KOPT-K1 (cell line): Measurements from ENCODE around the gene CYP3A5.
"Not testable (repeated sequence)": the region's sequence is repeated elsewhere in the genome, so short reads cannot be mapped to it uniquely, and the experiment has no call there.

ENCODE experiments used
- H3K27ac ChIP-seq: fragments of 200-600 bp; sonication (generic); 2 replicates; pipeline ENCODE4 v1.5.1; 2016; ENCODE audit warnings: antibody characterized with exemption, mild to moderate bottlenecking, low read depth, low read length; ENCODE audit not compliant: poor library complexity, severe bottlenecking
- H3K36me3 ChIP-seq: fragments of 200-600 bp; sonication (generic); 2 replicates; pipeline ENCODE4 v1.5.1; 2017; ENCODE audit warnings: antibody characterized with exemption, mild to moderate bottlenecking, low read length, moderate library complexity; ENCODE audit not compliant: insufficient read depth
- H3K9me3 ChIP-seq: fragments of 200-600 bp; sonication (generic); 2 replicates; pipeline ENCODE4 v1.5.1; 2017; ENCODE audit warnings: antibody characterized with exemption, low read length, mild to moderate bottlenecking; ENCODE audit not compliant: insufficient read depth, poor library complexity, severe bottlenecking

CYP3A5 gene

GRCh38 chr7:99679400-99680191 is at the start of gene CYP3A5:
Gene CYP3A5, minus strand, starts transcription at chr7:99679996. Its CDS starts 100 bp downstream, at chr7:99679896.
- Histone ChIP-seq H3K9me3 (peaks cover 9% of the 10 kb centered on the region), H3K27ac (no peak within 1 kb of the TSS), H3K36me3 (no peaks in the 10 kb centered on the region)

GRCh38 chr7:99728615-99729014 is 48.8 kb upstream of the CYP3A5 start:
- H3K9me3 ChIP-seq, result no peaks in the 10 kb centered on the region
- H3K27ac ChIP-seq, result no peak overlapping the region
- H3K36me3 ChIP-seq, result no peaks in the 10 kb centered on the region

- not testable (repeated sequence) for H3K27ac ChIP-seq, H3K36me3 ChIP-seq, H3K9me3 ChIP-seq
These were observed 43.4 kb upstream of the CYP3A5 start for GRCh38 chr7:99723201-99723600.

GRCh38 chr7:99720800-99721595 is 41.2 kb upstream of the CYP3A5 start:
- no peaks in the 10 kb centered on the region for H3K36me3 ChIP-seq
- H3K9me3 ChIP-seq, result no peaks in the 10 kb centered on the region
- no peak overlapping the region for H3K27ac ChIP-seq

GRCh38 chr7:99719996-99720769 is 40.4 kb upstream of the CYP3A5 start:
- Histone ChIP-seq H3K9me3 (no peaks in the 10 kb centered on the region), H3K27ac (no peak overlapping the region), H3K36me3 (no peaks in the 10 kb centered on the region)

- Histone ChIP-seq H3K36me3 (no peaks in the 10 kb centered on the region), H3K9me3 (peaks cover 6% of the 10 kb centered on the region), H3K27ac (no peak overlapping the region)
These were observed 34.3 kb upstream of the CYP3A5 start for GRCh38 chr7:99713995-99714570.

- no peaks in the 10 kb centered on the region for H3K36me3 ChIP-seq
These were observed 30.2 kb upstream of the CYP3A5 start for GRCh38 chr7:99709838-99710578.

GRCh38 chr7:99709260-99709659 is 29.5 kb upstream of the CYP3A5 start:
- no peaks in the 10 kb centered on the region for H3K9me3 ChIP-seq
- no peak overlapping the region for H3K27ac ChIP-seq

More at GRCh38 chr7:99709838-99710578, 30.2 kb upstream of the CYP3A5 start:
- Histone ChIP-seq H3K27ac (no peak overlapping the region), H3K9me3 (peaks cover 5% of the 10 kb centered on the region)

GRCh38 chr7:99707096-99707495 is 27.3 kb upstream of the CYP3A5 start:
- no peaks in the 10 kb centered on the region for H3K9me3 ChIP-seq
- no peaks in the 10 kb centered on the region for H3K36me3 ChIP-seq
- H3K27ac ChIP-seq, result no peak overlapping the region

More at GRCh38 chr7:99709260-99709659, 29.5 kb upstream of the CYP3A5 start:
- no peaks in the 10 kb centered on the region for H3K36me3 ChIP-seq

- Histone ChIP-seq H3K9me3 (no peaks in the 10 kb centered on the region), H3K27ac (no peak overlapping the region), H3K36me3 (no peaks in the 10 kb centered on the region)
These were observed 20.1 kb upstream of the CYP3A5 start for GRCh38 chr7:99699946-99700345.

GRCh38 chr7:99698867-99699730 is 19.3 kb upstream of the CYP3A5 start:
- not testable (repeated sequence) for H3K27ac ChIP-seq, H3K9me3 ChIP-seq, H3K36me3 ChIP-seq

GRCh38 chr7:99694912-99695304 is 15.1 kb upstream of the CYP3A5 start:
- Histone ChIP-seq H3K27ac (no peak overlapping the region), H3K36me3 (no peaks in the 10 kb centered on the region), H3K9me3 (no peaks in the 10 kb centered on the region)

- no peak overlapping the region for H3K27ac ChIP-seq
- H3K36me3 ChIP-seq, result no peaks in the 10 kb centered on the region
- H3K9me3 ChIP-seq, result no peaks in the 10 kb centered on the region
These were observed 14.6 kb upstream of the CYP3A5 start for GRCh38 chr7:99694201-99694911.
